GM19455 (cell line): ENCODE measurements around the gene ASPSCR1.

ENCODE experiments used
- ATAC-seq: cut with Tn5 transposase; IDR thresholded peaks from one replicate; pipeline ENCODE4 v1.9.1; 2021; ENCODE audit not compliant: unreplicated experiment

ASPSCR1 gene

DNA sequence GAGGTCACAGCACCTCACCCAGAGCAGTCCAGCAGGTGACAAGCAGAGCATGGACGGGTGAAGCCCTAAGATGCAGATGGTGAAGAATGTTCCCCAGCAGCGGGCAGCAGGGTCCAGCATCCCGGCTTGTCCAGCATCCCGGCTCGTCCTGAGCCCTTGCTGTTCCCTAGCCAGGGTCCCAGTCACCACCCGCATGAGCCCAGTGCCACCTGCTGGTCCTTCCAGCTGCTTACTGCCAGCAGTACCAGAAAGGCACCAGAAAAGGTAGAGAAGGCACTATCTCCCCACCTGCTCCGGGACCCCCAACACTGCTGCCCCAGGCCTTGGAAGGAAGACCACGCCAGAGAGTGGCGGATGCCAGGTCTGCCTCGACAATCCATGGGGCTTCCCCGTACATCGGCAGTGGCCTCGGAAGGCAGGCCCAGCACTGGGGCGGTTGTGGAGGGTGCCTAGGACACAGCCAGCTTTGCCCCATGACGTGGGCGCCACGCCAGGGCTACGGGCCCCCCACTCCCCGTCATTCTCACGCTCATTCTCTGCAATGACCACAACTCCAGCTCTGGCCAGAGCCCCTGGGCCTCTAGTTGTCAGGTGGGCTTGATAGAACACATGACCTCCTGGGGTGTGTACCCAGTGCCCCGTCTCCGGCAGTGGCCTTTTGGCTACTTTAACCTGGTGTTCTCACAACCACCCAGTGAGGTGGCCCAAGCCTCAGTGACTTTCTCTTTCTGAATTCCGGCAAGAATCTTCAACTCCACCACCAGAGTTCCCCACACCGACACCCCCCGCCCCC, 43.9 kb downstream of the ASPSCR1 start:
- ATAC-seq, result no peak

DNA sequence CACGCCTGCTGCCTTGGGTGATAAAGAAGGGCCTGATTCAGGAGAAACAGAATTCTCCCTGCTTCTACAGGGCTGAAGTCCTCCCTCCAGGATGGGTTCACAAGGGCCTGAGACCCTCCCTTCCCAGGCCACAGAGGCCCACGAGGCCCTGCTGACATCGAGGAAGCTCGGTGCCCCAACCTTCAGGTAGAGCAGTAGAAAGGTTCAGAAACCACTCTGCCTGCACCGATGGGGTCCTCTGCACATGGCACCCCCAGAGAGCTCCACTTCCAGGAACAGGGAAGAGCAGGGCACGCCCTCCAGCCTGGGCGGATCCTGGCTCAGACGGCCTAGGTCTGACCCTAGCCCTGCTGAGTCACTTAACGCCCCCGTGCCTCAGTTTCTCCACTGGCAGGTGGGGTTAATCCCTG, 44.5 kb downstream of the ASPSCR1 start:
- ATAC-seq, result no peak

DNA sequence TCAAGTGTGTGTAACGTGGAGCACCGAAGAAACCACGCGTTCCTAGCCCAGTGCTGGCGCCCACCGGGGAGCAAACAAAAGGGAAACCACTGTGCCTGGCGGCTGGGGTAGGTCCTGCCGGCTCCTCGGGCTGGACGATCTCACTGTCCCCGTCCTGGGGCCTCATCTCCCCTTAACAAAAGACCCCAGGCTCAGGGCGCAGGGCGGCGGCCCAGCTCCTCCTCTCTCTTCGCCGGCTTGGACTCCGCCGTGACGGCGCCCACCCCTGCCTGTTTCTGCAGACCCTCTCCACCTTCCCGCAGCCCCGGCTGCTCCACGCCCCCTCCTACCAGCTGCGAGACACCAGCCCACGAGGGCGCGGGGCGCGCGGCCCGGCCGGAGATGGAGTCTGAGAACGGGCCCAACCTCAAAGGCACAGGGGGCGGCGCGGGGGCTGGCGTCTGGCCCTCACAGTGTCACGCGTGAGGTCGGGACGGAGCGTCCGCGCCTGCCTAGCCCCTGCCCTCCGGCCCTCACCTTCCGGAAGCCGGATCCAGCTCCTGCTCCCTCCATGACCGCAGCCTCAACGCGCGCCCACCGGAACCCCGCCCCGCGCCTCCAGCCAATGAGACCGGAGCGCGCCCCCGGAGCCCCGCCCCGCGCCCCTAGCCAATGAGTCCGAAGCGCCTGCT, 45.0 kb downstream of the ASPSCR1 start, which contains the start of gene CENPX:
Gene CENPX, minus strand, starts transcription at position 569 of the 671 bp plus-strand sequence. Its CDS starts 17 bp downstream, at position 552.
- ATAC-seq, result no peak

DNA sequence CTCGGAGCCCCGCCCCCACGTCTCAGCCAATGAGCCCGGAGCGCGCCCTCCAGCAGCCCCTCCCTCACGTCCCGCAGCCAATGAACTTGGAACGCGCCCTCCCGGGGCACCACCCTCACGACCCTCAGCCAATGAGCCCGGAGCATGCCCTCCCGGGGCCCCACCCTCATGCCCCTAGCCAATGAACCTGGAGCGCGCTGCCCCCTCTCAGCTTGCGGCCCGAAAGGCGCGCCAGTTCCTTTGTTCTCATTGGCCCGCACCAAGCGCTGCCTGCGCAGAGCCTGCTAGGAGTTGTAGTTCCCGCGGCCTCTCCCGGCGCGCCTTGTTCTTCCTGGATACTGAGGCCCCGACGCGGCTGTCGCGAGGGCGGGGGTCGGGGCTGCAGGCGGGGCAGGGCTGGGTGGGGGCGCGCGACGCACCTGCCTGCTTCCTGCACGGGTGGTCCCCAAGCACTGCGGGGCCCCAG, 45.6 kb downstream of the ASPSCR1 start, which contains the start of gene LRRC45:
Gene LRRC45, plus strand, starts transcription at position 325 of the 466 bp plus-strand sequence. CDS start 339 bp downstream, outside the sequence.
- ATAC-seq, result peak; percentile 84

DNA sequence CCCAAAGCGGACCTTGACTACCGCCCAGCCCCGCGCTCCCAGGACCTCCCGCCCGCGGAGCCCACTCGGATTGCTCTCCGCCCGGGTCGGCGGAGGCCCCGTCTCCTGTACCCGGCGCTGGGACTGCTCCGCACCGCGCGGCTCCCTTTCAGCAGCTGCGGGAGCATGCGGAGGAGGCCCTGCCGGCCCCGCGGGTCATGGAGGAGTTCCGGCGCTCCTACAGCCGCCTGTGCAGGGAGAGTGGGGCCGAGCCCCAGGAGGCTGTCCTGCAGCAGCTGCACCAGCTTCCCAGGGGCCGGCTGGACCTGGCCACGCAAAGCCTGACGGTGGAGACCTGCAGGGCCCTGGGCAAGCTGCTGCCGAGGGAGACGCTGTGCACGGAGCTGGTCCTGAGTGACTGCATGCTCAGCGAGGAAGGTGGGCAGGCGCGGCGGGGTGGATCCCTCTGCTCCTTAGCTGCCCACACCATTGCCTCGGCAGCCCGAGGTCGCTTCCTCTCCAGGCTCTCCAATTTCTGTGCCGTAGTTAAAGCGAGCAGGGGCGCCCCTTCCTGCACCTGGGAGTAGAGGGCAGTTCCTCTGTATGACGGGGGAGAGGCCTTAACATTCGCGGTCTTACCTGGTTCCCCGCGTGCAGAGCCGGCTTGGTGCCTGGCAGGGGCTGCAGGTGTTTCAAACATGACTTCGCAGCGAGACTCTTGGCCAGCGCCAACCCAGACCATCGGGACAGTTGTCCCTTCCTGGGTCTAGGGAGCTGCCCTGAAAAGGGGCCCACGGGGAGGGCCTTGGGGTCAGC, 46.2 kb downstream of the ASPSCR1 start:
- peak; percentile 9 for ATAC-seq

DNA sequence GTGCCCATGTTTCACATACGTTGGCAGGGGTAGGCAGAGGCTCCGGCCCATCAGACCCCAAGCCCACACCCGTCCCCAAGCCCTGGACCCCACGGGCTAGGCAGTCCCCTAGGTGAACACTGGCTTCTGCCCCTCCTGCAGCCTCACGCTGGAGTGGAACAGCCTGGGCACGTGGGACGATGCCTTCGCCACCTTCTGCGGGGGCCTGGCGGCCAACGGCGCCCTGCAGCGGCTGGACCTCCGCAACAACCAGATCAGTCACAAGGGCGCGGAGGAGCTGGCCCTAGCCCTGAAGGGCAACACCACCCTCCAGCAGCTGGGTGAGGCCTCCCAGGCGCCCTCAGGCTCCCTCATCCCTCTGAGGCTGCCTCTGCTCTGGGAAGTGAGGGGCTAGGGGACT, 47.4 kb downstream of the ASPSCR1 start:
- no peak for ATAC-seq

DNA sequence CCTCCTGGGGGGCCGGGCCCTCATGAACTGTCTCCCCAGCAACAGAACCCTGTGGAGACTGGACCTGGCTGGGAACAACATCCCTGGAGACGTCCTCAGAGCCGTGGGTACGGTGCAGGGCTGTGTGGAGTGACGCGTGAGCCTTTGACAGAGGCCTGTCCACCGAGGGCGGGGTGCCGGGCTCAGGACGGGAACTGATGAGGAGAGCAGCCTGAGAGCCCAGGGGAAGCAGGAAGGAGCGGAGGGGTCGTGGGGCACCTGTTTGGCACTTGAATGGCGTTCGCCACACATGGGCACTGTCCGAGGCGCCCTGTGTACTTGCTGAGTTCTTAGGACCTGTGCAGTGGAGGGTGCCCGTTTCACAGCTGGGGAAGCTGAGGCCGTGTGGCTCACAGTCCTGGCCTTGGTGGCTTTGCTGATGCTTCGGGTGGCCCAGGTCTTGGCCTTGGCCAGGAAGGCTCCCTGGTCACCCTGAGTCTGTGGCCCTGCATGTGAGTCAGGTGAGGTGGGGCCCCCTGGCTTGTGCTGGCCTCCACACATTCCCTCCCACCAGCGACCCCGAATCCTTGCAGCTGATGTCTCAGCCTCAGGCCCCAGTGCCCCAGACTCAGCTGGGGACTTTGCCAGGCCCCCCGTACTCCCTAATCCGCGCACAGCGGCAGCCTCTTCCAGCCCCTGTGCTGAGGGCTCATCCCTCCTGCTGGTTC, 48.1 kb downstream of the ASPSCR1 start:
- ATAC-seq, result no peak

DNA sequence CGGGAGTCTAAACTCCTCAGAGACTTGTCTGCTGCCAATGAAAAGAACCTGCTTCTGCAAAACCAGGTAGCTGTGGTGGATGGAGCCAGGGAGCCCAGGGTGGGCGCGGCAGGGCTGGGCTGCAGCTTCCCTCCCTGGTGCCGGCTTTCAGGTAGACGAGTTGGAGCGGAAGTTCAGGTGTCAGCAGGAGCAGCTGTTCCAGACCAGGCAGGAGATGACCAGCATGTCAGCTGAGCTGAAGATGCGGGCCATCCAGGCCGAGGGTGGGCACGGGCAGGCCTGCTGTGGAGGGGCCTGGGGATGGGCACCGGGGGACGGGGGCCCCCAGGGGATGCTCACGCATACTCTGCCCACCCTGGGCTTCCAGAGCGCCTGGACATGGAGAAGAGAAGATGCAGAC, 50.8 kb downstream of the ASPSCR1 start:
- ATAC-seq, result no peak

DNA sequence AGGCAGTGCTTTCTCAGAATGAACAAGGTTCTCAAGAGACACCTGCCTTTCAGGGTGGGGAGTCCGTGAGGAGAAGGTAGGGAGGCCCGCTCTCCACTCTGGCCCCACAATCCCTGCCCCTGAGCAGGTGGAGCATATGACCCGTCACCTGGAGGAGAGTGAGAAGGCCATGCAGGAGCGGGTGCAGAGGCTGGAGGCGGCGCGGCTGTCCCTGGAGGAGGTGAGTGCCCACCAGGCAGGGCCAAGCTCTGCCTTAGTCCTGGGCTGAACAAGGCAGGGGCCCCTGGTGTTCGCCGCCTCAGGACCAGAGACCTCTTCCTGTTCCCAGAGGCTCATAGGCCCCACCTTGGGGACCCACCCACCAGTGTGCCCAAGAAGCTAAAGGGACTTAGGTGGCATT, 51.5 kb downstream of the ASPSCR1 start:
- no peak for ATAC-seq

DNA sequence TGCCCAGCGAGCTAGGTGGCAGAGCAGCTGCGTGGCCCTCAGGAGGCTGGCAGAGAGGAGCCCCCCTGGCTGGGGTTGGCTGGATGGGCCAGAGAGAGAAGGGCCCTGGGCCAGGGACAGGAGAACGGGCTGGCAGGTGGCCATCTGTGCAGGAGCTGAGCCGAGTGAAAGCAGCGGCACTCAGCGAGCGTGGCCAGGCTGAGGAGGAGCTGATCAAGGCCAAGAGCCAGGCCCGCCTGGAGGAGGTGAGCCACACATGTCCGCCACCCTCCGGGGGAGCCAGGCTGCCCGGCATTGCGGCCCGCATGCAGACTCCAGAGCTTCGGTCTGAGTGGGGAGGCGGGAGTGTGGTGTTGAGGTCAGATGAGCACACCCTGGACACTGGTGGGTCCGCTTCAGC, 52.0 kb downstream of the ASPSCR1 start:
- no peak for ATAC-seq

DNA sequence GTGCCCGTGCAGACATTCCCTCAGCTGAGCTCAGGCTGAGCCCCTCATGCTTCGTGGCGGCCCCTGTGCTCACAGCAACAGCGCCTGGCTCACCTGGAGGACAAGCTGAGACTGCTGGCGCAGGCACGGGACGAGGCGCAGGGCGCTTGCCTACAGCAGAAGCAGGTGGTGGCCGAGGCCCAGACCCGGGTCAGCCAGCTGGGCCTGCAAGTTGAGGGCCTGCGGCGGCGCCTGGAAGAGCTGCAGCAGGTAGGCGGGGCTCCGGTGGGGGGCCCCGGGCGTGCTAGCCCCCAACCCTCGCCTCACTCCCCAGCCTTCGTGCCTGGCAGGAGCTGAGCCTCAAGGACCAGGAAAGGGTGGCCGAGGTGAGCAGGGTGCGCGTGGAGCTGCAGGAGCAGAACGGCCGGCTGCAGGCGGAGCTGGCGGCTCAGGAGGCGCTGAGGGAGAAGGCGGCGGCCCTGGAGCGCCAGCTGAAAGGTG, 52.6 kb downstream of the ASPSCR1 start:
- no peak for ATAC-seq

DNA sequence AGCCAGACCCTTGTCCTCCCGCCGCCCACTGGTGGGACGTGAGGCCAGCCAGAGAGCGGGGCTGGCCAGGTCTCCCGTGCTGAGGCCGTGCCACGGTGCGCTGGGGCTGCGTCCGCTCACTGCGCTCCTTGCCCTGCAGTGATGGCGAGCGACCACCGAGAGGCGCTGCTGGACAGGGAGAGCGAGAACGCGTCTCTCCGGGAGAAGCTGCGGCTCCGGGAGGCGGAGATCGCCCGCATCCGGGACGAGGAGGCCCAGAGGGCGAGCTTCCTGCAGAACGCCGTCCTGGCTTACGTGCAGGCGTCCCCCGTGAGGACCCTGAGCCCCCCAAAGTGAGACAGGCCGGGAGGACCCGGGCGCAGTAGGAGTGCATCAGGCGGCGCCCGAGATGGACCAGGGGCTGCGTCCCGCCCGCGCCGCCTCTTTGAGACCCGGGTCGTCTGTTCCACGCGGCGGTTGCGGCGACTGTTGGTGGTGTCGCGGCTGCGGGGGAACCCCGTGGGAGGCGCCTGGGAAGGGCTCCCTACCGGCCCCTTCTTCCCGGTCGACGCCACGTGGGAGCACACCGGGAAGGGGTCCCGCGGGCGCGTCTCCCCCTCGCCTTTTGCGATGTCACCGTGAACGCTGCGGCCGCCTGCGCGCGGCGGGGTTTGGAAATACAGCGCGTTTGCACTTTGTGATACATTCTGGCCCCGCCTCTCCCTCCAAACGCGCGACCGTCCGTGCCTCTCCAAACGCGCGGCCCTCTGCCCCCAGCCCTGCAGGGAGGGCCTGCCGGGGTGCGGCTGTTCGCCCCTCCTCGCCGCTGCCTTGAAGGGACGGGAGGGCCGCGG, 53.3 kb downstream of the ASPSCR1 start:
- peak; percentile 51 for ATAC-seq

DNA sequence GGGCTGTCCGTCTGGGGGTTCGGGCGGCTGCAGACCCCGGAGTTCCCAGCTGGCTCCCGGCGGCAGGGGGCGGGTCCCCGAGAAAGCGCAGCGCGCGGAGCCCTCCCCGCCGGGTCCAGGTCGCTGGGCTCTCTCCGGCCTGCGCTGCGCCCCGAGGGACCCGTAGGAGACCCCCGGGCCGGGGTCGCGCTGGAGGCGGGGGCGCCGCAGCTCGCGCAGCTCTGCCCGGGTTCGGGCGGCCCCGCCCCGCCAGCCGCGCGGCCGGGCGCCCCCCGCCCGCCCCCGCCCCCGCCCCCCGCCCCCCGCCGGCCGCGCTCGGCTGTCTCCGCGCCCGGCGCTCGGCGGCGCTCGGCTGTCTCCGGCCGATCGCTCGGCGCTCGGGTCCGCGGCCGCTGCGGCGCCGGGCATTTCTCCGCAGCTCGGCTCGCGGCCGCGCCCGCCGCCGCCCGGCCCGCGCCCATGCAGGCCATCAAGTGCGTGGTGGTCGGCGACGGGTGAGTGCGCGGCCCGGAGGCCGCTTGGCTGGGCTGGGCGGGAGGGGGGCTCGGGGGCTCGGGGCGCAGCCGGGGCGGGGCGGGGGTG, 54.0 kb downstream of the ASPSCR1 start, which contains the start of gene RAC3:
Gene RAC3, plus strand, starts transcription at position 376 of the 582 bp plus-strand sequence. Its CDS starts 84 bp downstream, at position 460.
- ATAC-seq, result no peak

DNA sequence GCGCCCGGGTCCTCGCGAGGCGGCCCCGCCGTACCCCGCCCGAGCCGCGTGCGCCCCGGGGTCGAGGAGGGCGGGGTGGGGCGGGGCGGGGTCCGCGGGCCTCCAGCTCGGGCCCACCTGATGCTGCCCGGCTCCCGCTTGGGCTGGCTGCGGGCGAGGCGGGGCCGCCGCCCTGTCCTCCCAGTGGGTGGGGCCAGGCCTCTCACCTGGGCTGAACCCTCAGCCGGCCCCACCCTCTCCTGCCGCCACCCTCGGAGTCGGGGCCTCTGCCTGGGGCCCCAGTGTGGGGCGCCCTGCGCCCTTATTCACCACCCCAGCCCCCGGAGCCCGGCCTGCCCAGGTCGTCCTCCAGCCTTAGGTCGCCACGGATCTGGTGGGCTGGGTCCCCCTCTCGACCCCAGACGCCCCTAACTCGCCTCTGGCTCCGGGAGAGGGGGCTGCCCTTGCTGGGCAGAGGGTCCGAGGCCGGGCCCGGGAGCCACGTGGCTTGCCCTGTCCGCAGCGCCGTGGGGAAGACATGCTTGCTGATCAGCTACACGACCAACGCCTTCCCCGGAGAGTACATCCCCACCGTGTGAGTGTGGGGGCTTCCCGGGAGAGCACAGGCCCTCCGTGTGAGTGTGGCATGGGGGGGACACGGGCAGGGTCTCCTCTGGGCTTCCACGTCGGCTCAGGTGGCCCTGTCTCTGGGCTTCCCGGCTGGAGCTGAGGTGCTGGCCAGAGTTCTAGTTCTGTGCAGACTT, 54.6 kb downstream of the ASPSCR1 start:
- no peak for ATAC-seq

DNA sequence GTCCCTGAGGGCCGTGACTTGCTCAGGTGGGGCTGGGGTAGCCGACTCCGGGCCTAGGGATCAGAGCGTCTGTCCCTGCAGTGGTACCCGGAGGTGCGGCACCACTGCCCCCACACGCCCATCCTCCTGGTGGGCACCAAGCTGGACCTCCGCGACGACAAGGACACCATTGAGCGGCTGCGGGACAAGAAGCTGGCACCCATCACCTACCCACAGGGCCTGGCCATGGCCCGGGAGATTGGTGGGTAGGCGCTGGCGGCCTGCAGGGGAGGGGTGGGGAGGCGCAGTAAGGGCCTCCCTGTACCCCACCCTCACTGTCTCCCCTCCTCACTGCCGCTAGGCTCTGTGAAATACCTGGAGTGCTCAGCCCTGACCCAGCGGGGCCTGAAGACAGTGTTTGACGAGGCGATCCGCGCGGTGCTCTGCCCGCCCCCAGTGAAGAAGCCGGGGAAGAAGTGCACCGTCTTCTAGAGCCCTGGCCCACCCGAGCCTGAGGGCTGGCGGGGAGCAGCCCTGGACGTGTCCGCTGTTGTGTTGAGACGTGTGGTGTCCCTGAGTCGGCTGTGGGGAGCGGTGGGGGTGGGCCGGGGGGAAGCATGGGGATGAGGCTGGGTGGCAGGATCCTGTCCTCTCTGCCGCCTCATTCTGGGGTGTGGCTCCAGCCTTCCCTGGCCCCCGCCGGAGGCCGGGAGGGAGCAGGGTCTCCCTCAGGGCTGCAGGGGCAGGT, 56.1 kb downstream of the ASPSCR1 start:
- ATAC-seq, result no peak

DNA sequence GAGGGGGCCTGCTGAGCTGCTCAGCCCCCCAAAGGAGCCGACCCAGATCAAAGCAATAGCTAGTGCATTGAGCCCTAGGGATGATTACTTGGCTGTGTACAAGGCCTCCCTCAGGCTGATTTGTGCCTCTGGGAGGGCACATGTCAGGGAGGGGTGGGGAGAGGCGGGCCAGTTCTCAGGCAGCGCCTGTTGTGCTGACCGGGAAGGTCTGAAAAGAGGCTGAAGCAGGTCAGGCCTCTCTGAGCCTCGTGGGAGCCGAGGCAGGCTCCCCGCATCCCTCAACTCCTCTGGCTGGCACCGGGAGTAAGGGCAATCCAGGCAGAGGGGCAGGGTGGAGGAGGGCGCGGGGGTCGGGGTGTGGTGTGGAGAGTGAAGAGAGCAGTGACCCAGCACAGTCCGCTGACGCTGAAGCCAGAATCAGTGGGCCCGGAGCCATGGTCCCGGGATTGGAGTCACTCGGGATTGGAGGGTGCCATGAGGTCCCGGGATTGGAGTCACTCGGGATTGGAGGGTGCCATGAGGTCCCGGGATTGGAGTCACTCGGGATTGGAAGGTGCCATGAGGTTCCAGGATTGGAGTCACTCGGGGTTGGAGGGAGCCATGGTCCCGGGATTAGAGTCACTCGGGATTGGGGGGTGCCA, 57.1 kb downstream of the ASPSCR1 start:
- ATAC-seq, result no peak

DNA sequence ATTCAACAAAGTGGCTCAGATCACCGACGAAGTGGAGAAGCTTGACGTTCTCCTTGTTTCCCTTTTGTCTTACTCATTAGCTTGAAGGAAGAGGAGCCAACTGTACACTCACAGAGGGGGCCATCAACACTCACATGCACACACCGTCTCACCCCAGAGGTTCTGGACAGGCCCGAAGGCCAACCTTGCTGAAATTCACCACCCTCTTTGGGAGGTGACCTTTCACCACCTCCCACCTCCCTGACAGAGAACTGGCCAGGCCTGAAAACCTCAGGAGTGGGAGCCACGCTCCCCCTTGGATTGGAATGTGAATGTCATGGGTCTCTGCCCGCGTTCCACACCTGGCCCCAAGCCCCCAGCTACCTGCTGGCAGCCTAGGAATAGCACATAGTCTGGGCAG, 58.1 kb downstream of the ASPSCR1 start:
- no peak for ATAC-seq
